Measurements from ENCODE around the gene PXT1. TPM values are rescaled to one million over a fixed set of nuclear protein-coding genes. Genes with fewer than 3 reads are reported as not detected.

The PXT1 gene
- total RNA-seq, 1 donor from 2014 or later: 0.13 TPM

GRCh38 chr6:36346486-36347273, 96.0 kb downstream of the PXT1 start:
- no peak for DNase-seq (ENCODE audit: low read depth in 2 of 2)

- no peak for DNase-seq (ENCODE audit: low read depth in 2 of 2)
Measured at GRCh38 chr6:36345681-36346466, 96.8 kb downstream of the PXT1 start.

GRCh38 chr6:36343109-36343680, 99.5 kb downstream of the PXT1 start:
- no peak for DNase-seq (ENCODE audit: low read depth in 2 of 2)

GRCh38 chr6:36340618-36341454, 101.8 kb downstream of the PXT1 start:
- DNase-seq (ENCODE audit: low read depth in 2 of 2): peak; percentile 33 to 67

Other genes starting within 250 kb of the PXT1 start
- 5.1 and 8.7 TPM in 2 replicates for gene BRPF3, start 246.1 kb downstream of the PXT1 start, total RNA-seq
- not detected in 2 replicates for gene PNPLA1, start 172.8 kb downstream of the PXT1 start, total RNA-seq
- not detected in 2 replicates for gene BNIP5, start 106.0 kb downstream of the PXT1 start, total RNA-seq
- 0.13 TPM in 2 replicates for gene ETV7, start 55.2 kb downstream of the PXT1 start, total RNA-seq
- 92.0 and 106 TPM in 2 replicates for gene KCTD20, start 146 bp upstream of the PXT1 start, total RNA-seq
- 10.5 and 11.4 TPM in 2 replicates for gene STK38, start 104.6 kb upstream of the PXT1 start, total RNA-seq
- gene SRSF3, start 151.5 kb upstream of the PXT1 start, total RNA-seq: 227 and 298 TPM in 2 replicates
- gene CDKN1A, start 235.9 kb upstream of the PXT1 start, total RNA-seq: 116 and 156 TPM in 2 replicates

All from dermis microvascular lymphatic vessel endothelial cell (primary cell).